CD4-positive, alpha-beta T cell treated with Interferon gamma for 1 hour (primary cell): ENCODE measurements around the gene ALPL.
"Not testable (repeated sequence)": the region's sequence is repeated elsewhere in the genome, so short reads cannot be mapped to it uniquely, and the experiment has no call there.

Experiments
- DNase-seq: peaks from one replicate; pipeline ENCODE4 v3.0.0-alpha.2; 2020

ALPL gene

DNA sequence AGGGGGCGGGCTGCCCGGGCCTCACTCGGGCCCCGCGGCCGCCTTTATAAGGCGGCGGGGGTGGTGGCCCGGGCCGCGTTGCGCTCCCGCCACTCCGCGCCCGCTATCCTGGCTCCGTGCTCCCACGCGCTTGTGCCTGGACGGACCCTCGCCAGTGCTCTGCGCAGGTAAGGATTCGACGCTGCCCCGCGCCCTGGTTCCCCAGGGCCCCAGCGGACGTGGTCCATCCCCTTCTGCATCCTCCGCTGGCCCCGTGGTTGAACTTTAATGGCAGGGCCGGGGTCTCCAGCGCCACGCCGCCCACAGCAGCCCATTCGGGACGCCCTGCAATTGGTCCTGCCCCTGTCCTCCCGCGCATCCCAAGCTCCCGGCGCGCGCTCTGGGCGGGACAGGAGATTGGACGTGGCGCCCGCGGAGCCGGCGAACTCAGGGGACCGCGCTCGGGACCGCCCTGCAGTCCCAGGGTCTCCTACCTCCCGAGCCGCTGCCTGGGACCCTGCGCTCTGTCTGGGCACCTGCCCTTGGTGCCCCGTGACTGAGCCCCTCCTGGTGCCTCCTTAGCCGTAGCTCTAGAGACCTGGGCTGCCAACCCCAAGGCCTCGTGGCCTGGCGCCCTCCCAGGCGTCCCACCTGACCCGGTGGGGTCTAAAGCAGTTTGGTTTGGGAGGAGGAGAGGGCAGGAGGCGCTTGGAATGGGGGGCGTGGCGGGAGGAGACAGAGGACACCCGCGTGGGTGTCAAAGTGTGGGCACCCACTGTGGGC, at the start of gene ALPL:
Gene ALPL, plus strand, starts transcription at position 73 of the 762 bp plus-strand sequence. CDS start 44,659 bp downstream, outside the sequence.
- DNase-seq, result no peak

GRCh38 chr1:21465127-21465526, 44.1 kb upstream of the ALPL start:
- not testable (repeated sequence) for DNase-seq

GRCh38 chr1:21467946-21468345, 41.3 kb upstream of the ALPL start:
- not testable (repeated sequence) for DNase-seq

- DNase-seq, result no peak
Measured at GRCh38 chr1:21468599-21468998, 40.6 kb upstream of the ALPL start.

DNA sequence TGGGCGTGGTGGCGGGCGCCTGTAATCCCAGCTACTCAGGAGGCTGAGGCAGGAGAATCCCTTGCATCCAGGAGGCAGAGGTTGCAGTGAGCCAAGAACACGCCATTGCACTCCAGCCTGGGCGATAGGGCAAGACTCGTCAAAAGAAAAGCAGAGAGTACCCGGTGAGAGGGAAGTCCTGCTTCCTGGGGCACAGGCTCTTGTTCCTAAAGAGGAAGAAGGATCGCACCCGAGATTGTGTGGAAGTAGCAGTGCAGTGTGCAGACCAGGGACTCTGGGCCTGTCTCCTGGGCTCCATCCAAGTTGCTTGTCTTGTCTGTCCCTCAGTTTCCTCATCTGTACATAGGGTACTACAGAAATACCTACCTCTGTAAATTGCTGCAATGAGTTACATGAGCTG, 39.6 kb upstream of the ALPL start:
- no peak for DNase-seq

- DNase-seq, result no peak
Measured at GRCh38 chr1:21472861-21473260, 36.4 kb upstream of the ALPL start.

GRCh38 chr1:21478356-21478755, 30.9 kb upstream of the ALPL start:
- no peak for DNase-seq

GRCh38 chr1:21483881-21484280, 25.3 kb upstream of the ALPL start:
- DNase-seq, result not testable (repeated sequence)

DNA sequence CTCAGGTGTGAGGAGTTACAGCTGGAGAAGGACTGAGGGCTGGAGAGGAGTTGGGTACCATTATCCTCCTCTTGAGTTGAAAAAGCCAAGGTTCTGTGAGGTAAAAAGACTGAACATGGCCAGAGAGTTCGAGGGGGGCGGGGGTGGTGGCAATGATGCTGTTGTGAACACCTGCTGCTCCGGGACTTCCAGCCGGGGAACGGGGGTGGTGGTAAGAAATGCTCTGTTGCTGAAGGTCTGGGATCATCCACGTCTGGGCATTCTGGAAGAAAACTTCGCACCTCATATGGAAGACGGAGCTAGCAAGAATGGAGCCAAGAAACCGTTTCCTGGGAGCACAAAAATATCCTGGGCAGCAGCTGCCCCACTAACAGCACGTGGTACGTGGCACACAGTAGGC, 20.1 kb upstream of the ALPL start:
- DNase-seq, result no peak

GRCh38 chr1:21490774-21491487, 18.3 kb upstream of the ALPL start:
- DNase-seq, result no peak

DNA sequence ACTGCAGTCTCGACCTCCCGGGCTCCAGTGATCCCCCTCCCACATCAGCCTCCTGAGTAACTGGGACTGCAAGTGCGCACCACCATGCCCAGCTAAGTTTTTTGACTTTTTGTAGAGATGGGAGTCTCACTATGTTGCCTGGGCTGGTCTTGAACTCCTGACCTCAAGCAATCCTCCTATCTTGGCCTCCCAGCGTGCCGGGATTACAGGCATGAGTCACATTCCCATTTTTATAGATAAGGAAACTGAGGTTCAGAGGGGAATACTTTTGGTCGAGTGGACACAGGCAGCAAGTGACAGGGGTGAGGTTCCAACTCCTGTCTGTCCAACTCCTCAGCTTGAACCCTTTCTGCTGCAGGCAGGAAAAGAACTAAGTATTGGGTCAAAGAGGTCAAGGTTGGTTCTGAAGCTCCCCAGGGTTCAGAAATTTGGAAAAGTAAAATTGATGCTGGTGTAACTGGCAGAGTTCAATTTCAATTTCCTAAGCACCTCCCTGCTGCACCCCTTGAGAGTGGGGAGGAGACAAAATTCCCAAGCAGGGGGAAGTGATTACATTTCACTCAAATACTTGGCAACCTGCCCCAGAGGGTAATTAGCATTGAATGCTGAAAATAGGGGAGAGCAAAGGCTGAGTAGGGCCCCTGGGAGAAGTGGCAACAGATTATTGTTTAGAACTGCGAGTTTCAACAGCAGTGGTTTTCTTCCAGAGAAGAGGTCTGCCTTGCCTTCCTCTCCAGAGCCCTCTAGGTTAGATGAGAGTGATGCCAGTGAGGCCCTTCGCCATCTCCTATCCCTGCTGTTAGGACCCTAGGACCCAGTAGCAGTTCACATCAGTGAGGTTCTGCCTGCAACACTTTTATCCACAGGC, 17.5 kb upstream of the ALPL start:
- no peak for DNase-seq

DNA sequence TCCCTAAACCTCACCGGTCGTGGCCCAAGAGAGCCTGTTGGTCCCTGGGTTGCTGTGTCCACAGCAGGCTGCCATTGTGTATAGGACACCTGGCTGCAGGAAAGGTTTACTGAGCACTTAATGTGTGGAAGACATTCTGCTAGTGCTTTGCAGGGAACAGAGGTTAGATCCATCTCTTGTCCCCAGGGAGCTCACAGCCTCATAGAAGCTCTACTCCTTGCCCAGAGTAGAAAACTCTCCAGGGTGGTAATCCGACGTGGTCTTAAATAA, 16.9 kb upstream of the ALPL start:
- no peak for DNase-seq

DNA sequence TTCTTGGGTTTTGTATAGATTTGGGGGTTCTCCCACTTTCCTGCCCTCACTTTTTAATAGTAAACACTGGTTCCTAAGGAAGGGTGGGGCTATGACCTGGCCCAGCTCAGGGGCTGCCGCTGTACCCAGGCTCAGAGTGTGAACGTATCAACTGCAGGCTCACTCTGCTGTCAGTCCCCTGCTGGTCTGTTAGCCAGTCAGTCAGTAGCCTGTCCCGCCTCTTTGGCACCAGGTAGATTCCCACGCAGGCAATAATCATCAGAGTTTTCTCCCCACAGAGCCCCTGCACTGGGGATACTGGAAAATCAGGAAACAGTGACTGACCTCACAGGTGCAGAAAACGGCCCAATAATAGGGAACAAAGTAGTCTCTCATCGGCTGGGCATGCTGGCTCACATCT, 15.0 kb upstream of the ALPL start:
- DNase-seq, result no peak

- DNase-seq, result no peak
Measured at GRCh38 chr1:21495225-21495820, 13.9 kb upstream of the ALPL start.

DNA sequence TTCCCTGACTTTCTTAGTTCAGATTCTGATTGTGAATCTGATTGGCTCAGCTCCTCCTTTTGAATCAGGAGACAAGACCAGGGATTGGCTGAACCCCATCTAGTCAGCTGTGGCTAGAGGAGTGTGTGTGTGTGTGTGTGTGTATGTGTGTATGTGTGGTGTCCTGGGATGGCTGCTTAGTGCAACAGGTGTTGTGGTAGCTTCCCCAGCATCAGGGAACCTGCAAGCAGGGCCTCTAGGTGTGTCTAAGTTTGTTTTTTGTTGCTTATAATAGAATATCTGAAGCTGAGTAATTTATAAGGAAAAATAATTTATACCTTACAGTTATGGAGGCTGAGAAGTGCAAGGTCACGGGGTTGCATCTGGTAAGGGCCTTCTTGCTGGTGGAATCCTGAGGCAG, 13.2 kb upstream of the ALPL start:
- no peak for DNase-seq

DNA sequence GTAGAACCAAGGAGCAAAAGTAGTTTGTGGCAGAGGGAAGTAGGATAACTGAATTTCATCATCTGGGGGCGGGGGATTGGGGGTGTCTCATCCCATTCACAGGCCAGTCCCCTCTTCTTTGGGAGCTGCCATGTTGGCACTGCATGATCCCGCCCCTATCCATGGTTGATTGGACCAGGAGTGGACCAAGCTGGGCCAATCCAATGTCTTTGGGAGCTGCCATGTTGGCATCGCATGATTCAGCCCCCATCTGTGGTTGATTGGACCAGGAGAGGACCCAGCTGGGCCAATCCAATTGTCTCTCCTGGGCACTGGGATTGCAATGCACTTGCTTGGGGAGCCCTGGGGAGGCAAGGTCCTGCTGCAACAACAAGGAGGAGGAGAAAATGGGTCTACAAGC, 12.3 kb upstream of the ALPL start:
- DNase-seq, result no peak

DNA sequence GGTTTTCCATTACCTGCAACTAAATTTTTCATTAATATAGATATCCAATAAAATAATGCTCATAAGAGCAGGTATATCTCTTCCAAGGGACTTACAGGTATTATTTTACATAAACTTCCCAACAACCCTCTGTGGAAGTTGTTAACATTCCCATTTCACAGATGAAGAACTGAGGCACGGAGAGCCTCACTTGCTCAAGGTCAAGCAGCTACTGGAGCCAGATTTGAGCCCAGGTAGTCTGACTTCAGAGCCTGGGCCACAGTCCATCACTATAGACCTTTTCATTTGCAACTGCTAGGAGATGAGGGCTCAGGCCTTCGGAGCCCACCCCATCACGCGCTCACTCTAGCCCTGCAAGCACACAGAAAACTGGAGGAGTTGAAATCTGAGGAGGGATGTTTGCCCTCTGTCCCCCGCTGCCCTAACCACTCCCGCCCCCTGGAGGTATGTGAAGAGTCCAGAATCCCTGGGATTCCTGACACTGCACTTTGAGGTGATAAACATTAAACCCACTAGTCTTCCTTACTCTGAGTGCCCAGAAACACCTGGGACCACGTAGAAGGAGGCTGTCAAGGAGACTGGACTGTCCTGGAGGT, 11.7 kb upstream of the ALPL start:
- no peak for DNase-seq

DNA sequence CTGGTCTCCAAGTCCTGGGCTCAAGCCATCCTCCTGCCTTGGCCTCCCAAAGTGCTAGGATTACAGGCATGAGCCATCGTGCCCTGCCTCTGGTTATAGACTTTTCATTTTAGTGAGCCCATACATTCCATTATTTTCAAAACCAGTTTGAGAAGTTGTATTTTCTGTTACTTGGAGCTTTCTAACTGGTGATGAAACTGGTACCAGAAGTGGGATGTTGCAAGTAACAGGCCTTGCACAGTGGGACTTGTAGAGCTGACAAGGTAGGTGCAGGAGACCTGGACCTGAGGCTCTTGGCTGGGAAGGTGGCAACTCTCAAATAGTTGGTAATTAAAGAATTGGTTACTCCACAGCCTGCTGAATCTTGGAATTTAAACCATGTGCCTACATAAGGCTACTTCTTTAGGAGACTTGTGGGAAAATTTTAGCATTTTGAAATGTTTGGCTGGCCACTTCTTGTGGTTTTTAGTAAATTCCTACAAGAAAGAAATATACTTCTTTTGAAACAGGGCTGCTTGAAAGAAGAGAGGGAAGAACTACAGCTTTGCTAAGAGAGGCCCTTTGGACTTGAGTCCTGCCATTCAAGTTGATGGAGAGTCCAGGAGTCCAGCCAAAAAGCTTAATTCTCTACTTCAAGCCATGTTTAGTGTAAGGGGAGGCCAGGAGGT, 9.8 kb upstream of the ALPL start:
- DNase-seq, result no peak

DNA sequence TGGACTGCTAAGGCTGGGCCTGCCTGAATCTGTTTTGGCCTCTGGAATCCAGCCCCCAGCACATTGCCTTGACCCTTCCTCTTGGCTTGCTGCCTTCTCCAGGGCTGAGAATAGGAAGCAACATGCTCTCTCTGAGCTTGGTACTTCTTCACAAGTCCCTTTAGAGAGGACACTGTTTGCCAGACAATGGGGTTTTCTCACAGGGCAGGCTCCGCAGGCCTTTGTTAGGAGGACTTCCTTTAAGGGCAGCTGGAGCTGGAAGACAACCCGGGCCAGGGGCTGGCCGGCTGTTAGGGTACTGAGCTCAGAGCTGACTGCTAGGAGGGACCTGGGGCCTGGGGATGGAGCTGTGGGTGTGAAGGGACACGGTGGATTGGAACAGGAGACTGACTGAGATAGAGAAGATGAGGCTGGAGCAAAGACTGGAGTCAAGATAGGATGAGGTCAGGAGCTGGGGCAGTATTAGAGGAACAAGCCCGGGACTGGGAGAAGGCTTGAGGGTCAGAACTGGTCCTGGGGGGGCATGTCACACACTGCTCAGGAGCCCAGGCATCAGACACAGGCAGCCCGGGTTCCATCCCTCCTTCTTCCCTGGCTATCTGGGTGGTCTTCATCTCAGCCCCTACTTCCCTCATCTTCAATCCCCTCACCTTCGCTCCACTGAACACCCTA, 5.4 kb upstream of the ALPL start:
- no peak for DNase-seq

GRCh38 chr1:21506804-21507203, 2.4 kb upstream of the ALPL start:
- DNase-seq, result no peak

DNA sequence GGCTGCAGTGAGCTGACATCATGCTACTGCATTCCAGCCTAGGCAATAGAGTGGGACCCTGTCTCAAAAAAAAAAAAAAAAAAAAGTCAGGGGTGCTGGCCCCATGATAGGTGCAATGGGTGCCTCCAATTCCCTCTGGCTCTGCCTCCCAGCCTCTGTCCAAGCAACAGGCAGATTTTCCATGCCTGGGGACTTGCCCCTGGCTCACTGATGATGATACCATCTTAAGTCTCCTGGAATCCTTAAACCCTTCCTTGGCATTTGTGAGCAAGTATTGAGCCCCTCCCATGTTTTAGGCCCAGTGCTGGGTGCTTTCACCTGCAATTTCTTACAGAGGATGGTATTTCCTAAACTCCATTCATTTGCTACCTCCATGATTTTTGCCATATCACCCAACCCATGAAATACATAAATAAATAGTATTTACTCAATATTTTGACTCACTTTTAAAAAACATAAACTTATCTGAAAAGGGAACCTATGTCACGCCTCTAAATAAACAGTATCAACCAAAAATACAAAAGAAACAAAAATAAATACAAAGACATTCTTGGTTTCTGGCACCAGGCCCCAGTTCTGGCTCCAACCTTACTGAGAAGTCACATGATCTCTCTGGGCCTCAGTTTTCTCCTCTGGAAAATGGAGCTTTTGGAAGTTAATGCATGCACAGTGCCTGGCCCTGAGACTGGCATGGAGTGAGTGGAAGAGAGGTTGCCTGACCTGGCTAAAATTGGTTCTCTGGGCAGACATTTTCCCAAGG, 1.5 kb upstream of the ALPL start:
- no peak for DNase-seq
